Left lung (tissue), 10 donors: ENCODE data around the gene KDM2A. TPM values are rescaled to one million over a fixed set of nuclear protein-coding genes. Genes with fewer than 3 reads are reported as not detected.
"Not testable (repeated sequence)": the region's sequence is repeated elsewhere in the genome, so short reads cannot be mapped to it uniquely, and the experiment has no call there.

Experiments used
- ATAC-seq: fragments of 200-7000 bp; cut with Tn5 transposase; one replicate; pipeline ENCODE4 v1.9.1; 2020; ENCODE audit warnings: moderate library complexity
- DNase-seq, 4 donors: peaks; one replicate each; pipeline ENCODE4 v3.0.0-alpha.2; 2013 to 2020
- H3K27ac ChIP-seq, 2 donors: fragments of 200-600 bp; sonication (generic) in 1 of 2; one replicate each; pipeline versions ENCODE4 v1.5.0 to v1.8.0; 2020 to 2021
- H3K27me3 ChIP-seq, 2 donors: fragments of 200-600 bp; sonication (generic) in 1 of 2; one replicate each; pipeline versions ENCODE4 v1.5.0 to v1.8.0; 2020 to 2021
- H3K36me3 ChIP-seq, 2 donors: fragments of 200-600 bp; sonication (generic) in 1 of 2; one replicate each; pipeline versions ENCODE4 v1.5.0 to v1.8.0; 2020 to 2021
- H3K4me1 ChIP-seq, 2 donors: fragments of 200-600 bp; one replicate each; pipeline ENCODE4 v1.8.0; 2021
- H3K4me3 ChIP-seq, 2 donors: fragments of 200-600 bp; sonication (generic) in 1 of 2; one replicate each; pipeline versions ENCODE4 v1.5.0 to v1.8.0; 2020 to 2021; ENCODE audit warnings: mild to moderate bottlenecking in 1 of 2
- H3K9me3 ChIP-seq, 2 donors: fragments of 200-600 bp; sonication (generic) in 1 of 2; one replicate each; pipeline versions ENCODE4 v1.5.0 to v1.8.0; 2020 to 2021
- intact Hi-C, 2 donors: fragments of 100-400 bp; cut with DNase I; formaldehyde crosslinking; loops; one replicate each; pipeline versions ENCODE4 v1.11.2 to v1.14.2; 2022
- polyA plus RNA-seq, 6 donors: library from polyadenylated mRNA; unstranded; fragments of 120-200 nt; gene quantifications; one replicate each; pipeline ENCODE4 v1.2.1, GENCODE V29; 2013; ENCODE audit not compliant: insufficient read length in 6 of 6
- total RNA-seq, 2 donors: library from RNA; stranded (reverse); fragmentation: NEBNext Ultra II Directional; extraction: Animal tissue kit (Norgen Biotek cat#: 25700); gene quantifications; one replicate each; pipeline ENCODE4 v1.2.1, GENCODE V29; 2021
- TF ChIP-seq, protein P1 (sequence below), 2 donors: fragments of 200-600 bp; sonication (generic) in 1 of 2; IDR thresholded peaks; one replicate each; pipeline versions ENCODE4 v1.5.0 to v1.8.0; 2021; ENCODE audit warnings: antibody characterized with exemption in 2 of 2
- donor health status: DM: no; HTN: yes; CAD: no.
- donor health status: DM: no; HTN: no; CAD: no.

The KDM2A gene
- total and polyA plus RNA-seq, 8 donors: 71.0 to 87.0 (median 80.3) TPM

DNA sequence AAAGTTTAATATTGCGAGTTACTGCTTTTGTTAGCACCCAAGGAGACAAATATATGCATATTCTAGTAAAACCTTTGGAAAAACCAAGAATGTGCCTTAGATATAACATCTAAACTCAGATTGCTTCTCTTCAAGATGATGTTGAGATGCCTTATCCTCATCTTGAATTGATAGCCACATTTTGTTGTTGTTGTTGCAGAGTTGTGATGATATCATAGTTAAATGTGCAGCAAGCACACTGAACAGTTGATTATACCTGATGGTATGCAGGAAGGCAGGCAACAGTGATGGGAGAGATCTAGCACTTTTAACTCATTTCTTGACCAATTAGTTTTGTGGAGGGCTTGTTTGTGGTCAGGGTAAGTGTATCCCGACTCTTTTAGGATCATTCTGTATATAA is 48.0 kb downstream of the KDM2A start:
- intact Hi-C loops: no loop called here
- DNase-seq (no peak), ATAC-seq (no peak)
- H3K27ac ChIP-seq: peak overlapping the region in 1 of 2 donors; percentile 20
- TF ChIP-seq, protein P1, sequence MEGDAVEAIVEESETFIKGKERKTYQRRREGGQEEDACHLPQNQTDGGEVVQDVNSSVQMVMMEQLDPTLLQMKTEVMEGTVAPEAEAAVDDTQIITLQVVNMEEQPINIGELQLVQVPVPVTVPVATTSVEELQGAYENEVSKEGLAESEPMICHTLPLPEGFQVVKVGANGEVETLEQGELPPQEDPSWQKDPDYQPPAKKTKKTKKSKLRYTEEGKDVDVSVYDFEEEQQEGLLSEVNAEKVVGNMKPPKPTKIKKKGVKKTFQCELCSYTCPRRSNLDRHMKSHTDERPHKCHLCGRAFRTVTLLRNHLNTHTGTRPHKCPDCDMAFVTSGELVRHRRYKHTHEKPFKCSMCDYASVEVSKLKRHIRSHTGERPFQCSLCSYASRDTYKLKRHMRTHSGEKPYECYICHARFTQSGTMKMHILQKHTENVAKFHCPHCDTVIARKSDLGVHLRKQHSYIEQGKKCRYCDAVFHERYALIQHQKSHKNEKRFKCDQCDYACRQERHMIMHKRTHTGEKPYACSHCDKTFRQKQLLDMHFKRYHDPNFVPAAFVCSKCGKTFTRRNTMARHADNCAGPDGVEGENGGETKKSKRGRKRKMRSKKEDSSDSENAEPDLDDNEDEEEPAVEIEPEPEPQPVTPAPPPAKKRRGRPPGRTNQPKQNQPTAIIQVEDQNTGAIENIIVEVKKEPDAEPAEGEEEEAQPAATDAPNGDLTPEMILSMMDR (IDR thresholded peaks at IDR 0.05): no peak
- H3K4me3 ChIP-seq: no peak overlapping the region
- H3K36me3 ChIP-seq: peaks cover 0 to 6% of the 10 kb centered on the region in 2 donors
- H3K27me3 ChIP-seq: no peaks in the 10 kb centered on the region
- H3K4me1 ChIP-seq: peaks cover 0 to 35% of the 10 kb centered on the region in 2 donors
- no peaks in the 10 kb centered on the region for H3K9me3 ChIP-seq

DNA sequence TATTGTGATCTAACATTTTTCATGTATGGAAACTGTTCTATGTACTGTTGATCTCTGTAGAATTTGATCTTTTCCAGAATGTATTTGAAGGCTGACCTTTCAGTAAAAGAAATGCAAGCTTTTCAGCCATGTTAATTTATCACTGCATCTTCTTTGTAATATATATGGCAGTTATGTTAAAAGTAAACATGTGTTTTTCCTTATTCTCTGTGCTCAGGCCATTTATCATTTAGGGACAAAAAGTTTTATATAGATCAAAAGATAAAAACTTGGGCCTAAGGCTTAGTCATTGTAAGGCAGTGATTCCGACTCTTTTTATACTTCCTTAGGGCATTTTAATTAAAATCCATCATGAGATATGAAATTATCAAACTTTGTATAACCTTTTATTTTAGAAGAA is 48.7 kb downstream of the KDM2A start:
- Histone ChIP-seq H3K27me3 (no peaks in the 10 kb centered on the region), H3K36me3 (peaks cover 0 to 6% of the 10 kb centered on the region in 2 donors), H3K4me1 (peaks cover 0 to 35% of the 10 kb centered on the region in 2 donors), H3K9me3 (no peaks in the 10 kb centered on the region), H3K27ac (peak overlapping the region; percentile 2 to 20), H3K4me3 (no peak overlapping the region)
- ATAC-seq (no peak), DNase-seq (no peak)
- TF ChIP-seq, protein P1 (IDR thresholded peaks at IDR 0.05): no peak
- intact Hi-C loops: no loop called here

DNA sequence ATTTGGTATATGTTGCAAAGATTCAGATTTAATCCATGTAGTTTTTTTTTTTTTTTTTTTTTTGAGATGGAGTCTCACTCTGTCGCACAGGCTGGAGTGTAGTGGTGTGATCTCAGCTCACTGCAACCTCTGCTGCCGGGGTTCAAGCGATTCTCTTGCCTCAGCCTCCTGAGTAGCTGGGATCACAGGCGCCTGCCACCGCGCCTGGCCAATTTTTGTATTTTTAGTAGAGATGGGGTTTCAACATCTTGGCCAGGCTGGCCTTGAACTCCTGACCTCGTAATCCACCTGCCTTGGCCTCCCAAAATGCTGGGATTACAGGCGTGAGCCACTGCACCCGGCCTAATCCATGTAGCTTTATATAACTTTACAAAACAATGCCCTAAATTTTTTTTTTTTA is 49.8 kb downstream of the KDM2A start:
- intact Hi-C loops, H3K9me3 ChIP-seq, ATAC-seq, DNase-seq, H3K36me3 ChIP-seq, H3K4me3 ChIP-seq, H3K27me3 ChIP-seq: not testable (repeated sequence)
- Histone ChIP-seq H3K27ac (peak overlapping the region in 1 of 2 donors; percentile 1), H3K4me1 (peaks cover 0 to 36% of the 10 kb centered on the region in 2 donors)

DNA sequence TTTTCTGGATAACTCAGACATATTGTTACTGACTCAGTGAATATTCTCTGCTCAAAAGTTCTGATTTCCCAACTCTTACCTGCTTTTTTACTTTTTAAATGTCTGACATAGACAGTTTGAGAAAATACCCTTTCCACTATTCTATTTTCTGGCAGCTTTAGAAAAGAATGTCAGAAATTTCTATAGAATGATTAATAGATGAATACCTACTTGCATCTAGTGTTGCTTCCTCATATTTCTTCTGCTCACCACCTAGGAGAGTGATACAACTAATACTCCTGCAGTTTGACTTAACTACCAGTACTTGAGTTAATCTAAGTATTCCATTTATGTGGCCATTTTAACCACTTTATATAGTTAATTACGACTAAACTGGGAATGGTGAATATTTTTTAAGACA is 55.2 kb downstream of the KDM2A start:
- Histone ChIP-seq H3K4me3 (no peak overlapping the region), H3K27me3 (no peaks in the 10 kb centered on the region), H3K4me1 (peaks cover 0 to 13% of the 10 kb centered on the region in 2 donors), H3K36me3 (peaks cover 0 to 6% of the 10 kb centered on the region in 2 donors), H3K27ac (no peak overlapping the region), H3K9me3 (no peaks in the 10 kb centered on the region)
- TF ChIP-seq, protein P1 (IDR thresholded peaks at IDR 0.05): no peak
- intact Hi-C loops: no loop called here
- no peak for ATAC-seq
- no peak for DNase-seq

DNA sequence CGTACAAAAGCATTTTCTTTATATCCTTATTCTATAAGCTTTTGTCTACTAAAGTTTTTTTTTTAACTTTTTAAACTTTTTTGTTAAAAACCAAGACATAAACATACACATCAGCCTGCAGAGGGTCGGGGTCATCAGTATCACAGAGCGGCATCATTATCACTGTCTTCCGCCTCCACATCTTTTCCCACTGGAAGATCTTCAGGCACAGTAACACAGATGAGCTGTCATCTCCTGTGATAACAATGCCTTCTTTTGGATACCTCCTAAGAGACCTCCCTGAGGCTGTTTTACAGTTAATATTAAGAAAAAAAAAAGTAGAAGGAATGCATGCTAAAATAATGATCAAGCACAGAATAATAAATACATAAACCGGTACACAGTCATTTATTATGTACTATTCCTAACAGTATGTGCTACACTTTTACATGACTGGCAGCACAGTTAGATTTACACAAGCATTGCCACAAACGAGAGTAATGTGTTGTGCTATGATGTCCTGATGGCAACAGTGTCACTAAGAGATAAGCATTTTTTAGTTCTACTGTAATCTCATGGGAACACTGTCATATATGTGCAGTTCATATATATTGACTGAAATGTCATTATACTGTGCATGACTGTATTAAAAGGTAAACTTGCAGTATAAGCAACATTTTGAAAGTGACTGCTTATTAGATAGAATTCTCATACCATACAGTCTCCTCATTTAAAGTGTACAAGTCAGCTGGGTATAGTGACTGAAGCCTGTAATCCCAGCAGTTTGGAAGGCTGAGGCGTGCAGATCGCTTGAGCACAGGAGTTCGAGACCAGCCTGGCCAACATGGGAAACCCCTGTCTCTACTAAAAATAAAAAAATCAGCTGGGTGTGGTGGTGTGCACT is 58.6 kb downstream of the KDM2A start:
- Histone ChIP-seq H3K4me3 (no peak overlapping the region), H3K27ac (no peak overlapping the region), H3K9me3 (no peaks in the 10 kb centered on the region), H3K27me3 (no peaks in the 10 kb centered on the region), H3K36me3 (peaks cover 0 to 29% of the 10 kb centered on the region in 2 donors), H3K4me1 (peaks cover 0 to 9% of the 10 kb centered on the region in 2 donors)
- intact Hi-C loops: no loop called here
- DNase-seq (no peak), ATAC-seq (no peak)
- TF ChIP-seq, protein P1 (IDR thresholded peaks at IDR 0.05): no peak
